Activated B cell treated with CpG ODN at 0.5 μM for 24 hours (primary cell): Measurements from ENCODE around the gene SLX9. TPM values are rescaled to one million over a fixed set of nuclear protein-coding genes. Genes with fewer than 3 reads are reported as not detected.
"Not testable (repeated sequence)": the region's sequence is repeated elsewhere in the genome, so short reads cannot be mapped to it uniquely, and the experiment has no call there.

ENCODE experiments used
- ATAC-seq: fragments of 200-7000 bp; cut with Tn5 transposase; one replicate; pipeline ENCODE4 v1.10.0; 2021; ENCODE audit warnings: low read depth, mild to moderate bottlenecking, moderate library complexity
- CTCF ChIA-PET: fragments of 350-600 bp; sonication (Branson Sonifier 250); formaldehyde crosslinking; loops from one replicate; lab custom pipeline; 2021; ENCODE audit warnings: antibody characterized with exemption; lab: Charles Lee
- POLR2A ChIA-PET: fragments of 350-600 bp; sonication (Branson Sonifier 250); formaldehyde crosslinking; loops from one replicate; lab custom pipeline; 2021; ENCODE audit warnings: antibody characterized with exemption; lab: Charles Lee
- DNase-seq: peaks from one replicate; pipeline ENCODE4 v3.0.0; 2022
- H3K27ac Mint-ChIP-seq: one replicate; pipeline ENCODE4 v1.8.0; 2020; ENCODE audit warnings: mixed read lengths
- H3K27me3 Mint-ChIP-seq: one replicate; pipeline ENCODE4 v1.8.0; 2021; ENCODE audit warnings: mixed read lengths
- H3K36me3 Mint-ChIP-seq: one replicate; pipeline ENCODE4 v1.8.0; 2021; ENCODE audit warnings: low read depth, mixed read lengths
- H3K4me1 Mint-ChIP-seq: one replicate; pipeline ENCODE4 v1.8.0; 2021; ENCODE audit warnings: mixed read lengths
- H3K4me3 Mint-ChIP-seq: one replicate; pipeline ENCODE4 v1.8.0; 2020; ENCODE audit warnings: mild to moderate bottlenecking, mixed read lengths
- H3K9me3 Mint-ChIP-seq: one replicate; pipeline ENCODE4 v1.8.0; 2020; ENCODE audit warnings: mixed read lengths
- intact Hi-C: fragments of 100-400 bp; cut with micrococcal nuclease; formaldehyde crosslinking; loops from one replicate; pipeline ENCODE4 v1.15.1; 2024
- total RNA-seq: library from RNA; stranded (reverse); gene quantifications from 2 replicates; pipeline ENCODE4 v1.2.3, GENCODE V29; 2022
- TF ChIP-seq, protein P1 (sequence below): fragments of 200-600 bp; IDR thresholded peaks from one replicate; pipeline ENCODE4 v1.8.0; 2022; ENCODE audit warnings: antibody characterized with exemption, mild to moderate bottlenecking

SLX9 gene
- total RNA-seq, 1 donor from 2014 or later, result 26.0 TPM

DNA sequence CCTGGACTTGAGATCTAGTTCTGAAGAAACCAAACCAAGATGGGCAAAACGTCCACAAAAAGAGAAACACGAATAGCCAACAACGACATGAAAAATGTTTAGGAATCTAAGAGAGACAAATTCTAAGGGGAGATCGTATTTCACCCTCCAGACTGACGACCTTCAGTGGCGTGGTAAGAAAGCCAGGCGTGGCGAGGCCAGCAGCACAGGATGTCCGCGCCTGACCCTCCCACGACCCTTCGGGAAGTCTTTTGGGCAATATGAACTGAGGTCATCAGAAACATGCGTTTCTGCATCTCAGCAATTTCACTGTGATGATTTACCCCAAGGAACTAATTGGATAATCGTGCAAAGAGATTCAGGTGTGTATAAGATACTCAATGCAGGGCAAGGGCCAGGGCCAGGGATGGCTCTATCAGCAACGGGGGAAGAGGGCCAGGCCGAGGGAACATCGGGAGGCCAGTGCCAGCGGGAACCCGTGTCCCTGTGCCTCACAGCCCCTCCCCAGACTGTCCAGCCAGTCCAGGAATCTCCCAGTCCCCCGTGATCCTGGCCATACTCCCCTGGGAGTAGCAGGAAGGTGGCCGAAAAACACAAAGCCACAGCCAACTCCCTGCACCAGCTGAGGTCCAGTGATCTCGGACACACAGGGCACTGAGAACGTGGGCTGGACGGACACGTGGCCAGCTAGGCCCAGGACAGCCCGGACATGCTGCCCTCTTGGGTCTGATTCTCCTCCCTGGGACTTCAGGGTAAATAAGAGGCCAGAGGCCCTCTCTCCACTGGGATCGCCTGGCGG lies 81.0 kb downstream of the SLX9 start:
- TF ChIP-seq, protein P1, sequence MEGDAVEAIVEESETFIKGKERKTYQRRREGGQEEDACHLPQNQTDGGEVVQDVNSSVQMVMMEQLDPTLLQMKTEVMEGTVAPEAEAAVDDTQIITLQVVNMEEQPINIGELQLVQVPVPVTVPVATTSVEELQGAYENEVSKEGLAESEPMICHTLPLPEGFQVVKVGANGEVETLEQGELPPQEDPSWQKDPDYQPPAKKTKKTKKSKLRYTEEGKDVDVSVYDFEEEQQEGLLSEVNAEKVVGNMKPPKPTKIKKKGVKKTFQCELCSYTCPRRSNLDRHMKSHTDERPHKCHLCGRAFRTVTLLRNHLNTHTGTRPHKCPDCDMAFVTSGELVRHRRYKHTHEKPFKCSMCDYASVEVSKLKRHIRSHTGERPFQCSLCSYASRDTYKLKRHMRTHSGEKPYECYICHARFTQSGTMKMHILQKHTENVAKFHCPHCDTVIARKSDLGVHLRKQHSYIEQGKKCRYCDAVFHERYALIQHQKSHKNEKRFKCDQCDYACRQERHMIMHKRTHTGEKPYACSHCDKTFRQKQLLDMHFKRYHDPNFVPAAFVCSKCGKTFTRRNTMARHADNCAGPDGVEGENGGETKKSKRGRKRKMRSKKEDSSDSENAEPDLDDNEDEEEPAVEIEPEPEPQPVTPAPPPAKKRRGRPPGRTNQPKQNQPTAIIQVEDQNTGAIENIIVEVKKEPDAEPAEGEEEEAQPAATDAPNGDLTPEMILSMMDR, result no peak
- no peak for ATAC-seq
- Mint-ChIP-seq H3K27me3 (peaks cover 27% of the 10 kb centered on the region), H3K27ac (peak overlapping the region; percentile 5), H3K4me1 (peaks cover 11% of the 10 kb centered on the region), H3K4me3 (no peak overlapping the region), H3K36me3 (peaks cover 3% of the 10 kb centered on the region), H3K9me3 (peaks cover 11% of the 10 kb centered on the region)
- ChIA-PET CTCF (no interaction called here), POLR2A (no interaction called here)
- no peak for DNase-seq
- intact Hi-C loops, result no loop called here

DNA sequence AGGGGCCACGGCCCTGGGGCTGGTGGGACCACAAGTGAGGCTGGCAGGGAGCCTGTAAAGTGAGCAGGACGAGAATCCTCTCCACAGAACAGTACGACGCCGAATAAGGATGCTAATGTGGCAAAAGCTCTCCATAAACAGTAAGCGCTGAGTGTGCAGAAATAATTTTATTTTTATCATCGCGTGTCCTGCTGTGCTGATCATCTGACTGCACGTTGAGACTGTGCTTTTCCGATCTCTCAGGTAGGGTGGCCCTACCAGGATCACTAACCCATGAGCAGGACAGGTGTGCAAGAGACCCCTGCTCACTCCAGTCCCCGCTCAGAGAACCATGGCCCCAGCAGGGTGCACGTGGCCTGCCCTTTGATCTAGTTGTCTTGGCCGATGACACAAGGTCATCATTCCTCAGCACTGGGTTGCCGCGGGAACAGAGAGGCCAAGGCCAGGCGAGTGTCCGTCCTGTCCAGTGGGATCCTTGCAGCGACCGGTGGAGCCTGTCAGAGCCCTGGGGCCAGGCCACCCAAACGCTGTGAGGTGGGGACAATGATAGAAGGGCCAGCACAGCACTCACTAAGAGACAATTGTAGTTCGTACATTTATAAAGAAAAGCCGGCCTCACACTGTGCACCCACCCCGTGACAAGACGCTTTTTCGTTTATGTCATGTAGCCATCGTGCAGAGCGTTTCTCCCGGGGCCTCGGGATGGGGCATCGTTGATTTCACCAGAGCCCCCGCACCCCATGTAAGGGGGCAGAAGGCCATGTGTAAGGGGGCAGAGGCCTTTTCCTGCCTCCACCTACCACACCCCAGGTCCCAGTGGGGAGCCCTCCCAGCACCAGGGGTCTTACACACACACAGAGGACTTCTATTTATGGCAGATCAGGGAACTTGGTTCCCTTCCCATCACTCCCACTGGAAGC lies 81.9 kb downstream of the SLX9 start:
- H3K4me1 Mint-ChIP-seq, result peaks cover 11% of the 10 kb centered on the region
- peaks cover 3% of the 10 kb centered on the region for H3K36me3 Mint-ChIP-seq
- TF ChIP-seq, protein P1, result no peak
- peaks cover 19% of the 10 kb centered on the region for H3K27me3 Mint-ChIP-seq
- ChIA-PET POLR2A (no interaction called here), CTCF (interaction anchor here (1.2 kb wide), 1 partner anchor 418 kb away, joined by 3 read pairs; no protein-coding TSS in a partner anchor)
- H3K9me3 Mint-ChIP-seq, result peaks cover 11% of the 10 kb centered on the region
- DNase-seq, result no peak
- H3K4me3 Mint-ChIP-seq, result no peak overlapping the region
- ATAC-seq, result no peak
- intact Hi-C loops, result no loop called here
- H3K27ac Mint-ChIP-seq, result no peak overlapping the region

DNA sequence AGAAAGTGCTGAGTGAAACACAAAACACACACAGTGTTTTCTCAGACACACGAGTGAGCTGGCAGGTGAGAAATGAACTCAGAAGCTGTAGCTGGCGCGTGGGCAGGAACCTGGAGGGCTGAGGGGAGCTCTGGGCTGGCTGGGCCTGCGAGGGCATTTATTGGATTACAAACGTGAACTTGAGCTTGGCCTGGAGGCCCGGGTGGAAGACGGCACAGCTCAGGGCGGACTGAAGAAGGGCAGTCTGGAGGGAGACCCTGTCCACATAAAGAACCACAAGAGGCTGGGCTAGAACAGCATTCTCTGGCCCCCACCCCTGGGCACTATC lies 82.5 kb downstream of the SLX9 start:
- no peak overlapping the region for H3K4me3 Mint-ChIP-seq
- peaks cover 17% of the 10 kb centered on the region for H3K27me3 Mint-ChIP-seq
- intact Hi-C loops, result no loop called here
- peaks cover 11% of the 10 kb centered on the region for H3K4me1 Mint-ChIP-seq
- POLR2A ChIA-PET, result interaction anchor here (0.8 kb wide), 1 partner anchor 149 kb away, joined by 3 read pairs; the partner anchor contains the start of gene PTTG1IP
- ATAC-seq (no peak), DNase-seq (no peak)
- H3K36me3 Mint-ChIP-seq, result peaks cover 3% of the 10 kb centered on the region
- CTCF ChIA-PET, result interaction anchor here (1.2 kb wide), 1 partner anchor 417 kb away, joined by 3 read pairs; no protein-coding TSS in a partner anchor
- no peak overlapping the region for H3K27ac Mint-ChIP-seq
- TF ChIP-seq, protein P1, result no peak
- peaks cover 11% of the 10 kb centered on the region for H3K9me3 Mint-ChIP-seq

DNA sequence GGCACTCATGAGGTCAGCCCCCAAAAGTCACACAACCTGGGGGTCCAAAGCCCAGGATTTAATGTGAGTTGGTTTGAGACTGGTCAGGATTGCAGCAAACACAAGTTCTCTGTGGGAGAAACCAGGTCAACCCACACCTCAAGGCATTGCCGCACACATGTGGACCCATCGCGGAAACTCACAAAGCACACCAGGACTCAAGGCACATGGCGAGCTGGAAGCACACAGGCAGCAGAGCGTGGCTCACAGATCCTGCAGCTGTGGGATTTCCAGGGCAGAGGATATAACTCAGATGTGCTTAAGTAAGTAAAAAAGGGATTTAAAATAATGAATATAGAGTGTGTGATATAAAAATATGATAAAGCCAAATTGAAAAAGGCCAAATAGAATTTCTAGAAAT lies 82.9 kb downstream of the SLX9 start:
- ATAC-seq, result no peak
- CTCF ChIA-PET, result interaction anchor here (1.2 kb wide), 1 partner anchor 417 kb away, joined by 3 read pairs; no protein-coding TSS in a partner anchor
- Mint-ChIP-seq H3K4me1 (peaks cover 7% of the 10 kb centered on the region), H3K9me3 (peaks cover 11% of the 10 kb centered on the region), H3K36me3 (peaks cover 3% of the 10 kb centered on the region), H3K27ac (no peak overlapping the region), H3K27me3 (peaks cover 12% of the 10 kb centered on the region), H3K4me3 (no peak overlapping the region)
- DNase-seq, result no peak
- POLR2A ChIA-PET, result interaction anchor here (0.8 kb wide), 1 partner anchor 149 kb away, joined by 3 read pairs; the partner anchor contains the start of gene PTTG1IP
- intact Hi-C loops, result no loop called here
- TF ChIP-seq, protein P1, result no peak

DNA sequence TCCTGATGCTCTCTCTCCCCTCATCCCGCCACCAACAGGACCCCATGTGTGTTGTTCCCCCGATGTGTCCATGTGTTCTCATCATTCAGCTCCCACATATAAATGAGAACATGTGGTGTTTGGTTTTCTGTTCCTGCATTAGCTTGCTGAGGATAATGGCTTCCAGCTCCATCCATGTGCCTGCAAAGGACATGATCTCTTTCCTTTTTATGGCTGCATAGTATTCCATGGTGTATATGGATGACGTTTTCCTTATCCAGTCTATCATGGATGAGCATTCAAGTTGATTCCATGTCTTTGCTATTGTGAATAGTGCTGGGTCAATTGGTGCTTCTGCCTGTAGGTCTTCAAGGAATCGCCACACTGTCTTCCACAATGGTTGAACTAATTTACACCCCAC lies 84.7 kb downstream of the SLX9 start:
- POLR2A ChIA-PET, ATAC-seq, CTCF ChIA-PET, H3K36me3 Mint-ChIP-seq, H3K27ac Mint-ChIP-seq, intact Hi-C loops, DNase-seq, H3K27me3 Mint-ChIP-seq, H3K4me1 Mint-ChIP-seq, H3K4me3 Mint-ChIP-seq: not testable (repeated sequence)
- H3K9me3 Mint-ChIP-seq, result peaks cover 11% of the 10 kb centered on the region
